Femur (tissue), 1 donor: ENCODE results near the gene TRPV5.

Experiments used
- DNase-seq: peaks from one replicate; pipeline ENCODE4 v3.0.0-alpha.2; 2017

The TRPV5 gene

DNA sequence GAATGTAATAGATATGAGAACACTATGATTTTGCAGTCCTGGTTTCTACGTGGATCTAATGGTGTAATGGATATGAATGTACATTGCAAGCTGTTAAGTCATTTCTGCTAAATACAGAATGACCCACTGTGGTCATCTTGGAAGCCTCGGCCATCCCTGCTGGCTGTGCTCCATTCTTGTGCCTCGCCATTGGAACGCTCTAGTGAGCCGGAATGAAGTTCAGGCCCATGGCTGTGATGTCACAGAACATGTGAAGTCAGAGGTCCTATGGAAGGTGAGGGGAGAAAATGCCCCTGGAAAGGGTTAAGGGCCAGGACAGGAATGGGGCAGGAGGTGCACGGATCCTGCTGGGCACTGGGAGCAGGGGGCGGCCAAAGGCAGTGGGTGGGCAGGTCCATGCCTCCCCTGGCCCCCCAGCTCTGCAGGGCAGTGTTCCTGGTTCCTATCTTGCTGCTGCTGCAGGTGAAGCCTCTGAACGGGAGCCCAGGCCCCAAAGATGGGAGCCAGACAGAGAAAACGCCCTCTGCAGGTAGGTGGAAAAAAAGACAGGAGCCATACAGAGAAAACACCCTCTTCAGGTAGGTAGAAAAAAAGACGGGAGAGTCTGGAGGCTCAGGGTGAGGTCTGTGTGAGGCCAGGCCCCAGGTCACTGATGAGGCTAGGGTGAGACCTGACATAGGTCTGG lies 5.8 kb upstream of the TRPV5 start, which contains the start of gene LLCFC1:
TSS of gene LLCFC1 (plus strand) at position 259 of the 685 bp plus-strand sequence. CDS start at position 397, 138 bp downstream.
- DNase-seq, result no peak

DNA sequence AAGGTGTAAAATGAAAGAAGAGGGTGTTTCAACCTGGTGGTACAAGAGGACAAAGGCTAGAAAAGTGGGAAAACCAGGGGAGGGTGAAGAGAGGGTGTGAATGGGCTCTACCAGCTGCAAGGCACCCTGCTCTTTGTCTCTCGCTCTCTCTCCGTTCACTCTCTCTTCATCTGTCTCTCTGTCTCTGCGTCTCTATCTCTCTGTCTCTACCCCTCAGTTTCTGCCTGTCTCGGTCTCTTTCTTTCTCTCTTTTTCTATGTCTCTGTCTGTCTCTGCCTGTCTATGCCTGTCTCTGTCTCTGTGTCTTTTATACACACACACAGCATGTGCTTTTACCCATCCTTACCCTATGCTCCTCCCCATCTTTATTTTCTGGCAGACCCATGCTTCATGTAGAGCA lies 5.1 kb upstream of the TRPV5 start:
- DNase-seq, result no peak

GRCh38 chr7:142935941-142936565 lies 2.5 kb upstream of the TRPV5 start:
- DNase-seq, result no peak

GRCh38 chr7:142934056-142934455 lies 510 bp upstream of the TRPV5 start:
- no peak for DNase-seq

DNA sequence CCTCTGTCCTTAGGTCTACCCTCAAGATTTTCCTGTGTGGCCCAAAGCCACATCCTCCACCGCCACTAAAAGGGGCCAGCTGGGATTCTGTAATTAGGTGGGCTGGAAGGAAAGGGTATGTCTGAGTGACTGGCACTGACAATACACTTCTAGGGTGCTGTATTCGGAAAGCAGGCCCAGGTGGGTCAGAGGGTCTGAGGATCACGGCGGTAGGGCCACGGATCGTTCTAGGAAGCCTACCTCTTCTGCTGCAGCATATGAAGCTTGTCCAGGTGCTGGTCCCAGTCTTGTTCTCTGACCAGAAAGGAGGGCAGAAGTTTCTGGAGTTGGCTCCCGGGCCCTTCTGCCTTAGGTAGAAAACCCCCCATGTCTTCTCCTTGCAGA lies 462 bp downstream of the TRPV5 start:
- DNase-seq, result no peak

DNA sequence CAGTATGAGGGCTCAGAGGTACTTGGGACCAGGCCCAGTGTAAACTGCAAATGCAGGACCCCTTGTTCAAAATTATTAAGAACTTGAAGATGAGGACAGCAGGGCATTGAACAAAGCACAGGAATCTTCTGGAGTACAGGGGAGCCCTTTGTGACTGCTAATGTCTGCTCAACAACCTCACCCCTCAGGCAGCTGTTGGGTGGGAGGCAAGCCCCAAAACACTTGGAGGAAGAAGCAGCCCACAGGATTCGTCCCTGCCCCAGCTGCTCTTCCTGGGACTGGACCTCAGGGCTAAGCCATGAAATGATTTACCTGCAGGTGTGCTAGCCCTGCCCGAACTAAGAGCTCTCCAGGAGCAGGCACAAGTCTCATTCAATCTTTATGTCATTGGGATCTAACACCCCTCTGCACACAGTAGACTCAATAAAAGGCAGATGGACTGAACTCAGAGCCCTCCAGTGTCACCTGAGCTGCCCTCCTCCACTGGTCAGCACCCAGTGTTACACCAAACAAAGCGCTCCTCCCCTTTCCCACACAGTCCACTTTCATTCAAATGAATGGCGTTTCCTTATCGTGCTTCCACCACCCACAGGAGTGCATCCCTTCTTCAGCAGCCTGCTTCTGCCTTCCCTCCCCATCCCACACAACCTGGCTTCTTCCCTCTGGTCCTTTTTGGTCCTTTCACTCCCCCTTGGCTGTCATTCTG lies 1.0 kb downstream of the TRPV5 start:
- DNase-seq, result no peak

DNA sequence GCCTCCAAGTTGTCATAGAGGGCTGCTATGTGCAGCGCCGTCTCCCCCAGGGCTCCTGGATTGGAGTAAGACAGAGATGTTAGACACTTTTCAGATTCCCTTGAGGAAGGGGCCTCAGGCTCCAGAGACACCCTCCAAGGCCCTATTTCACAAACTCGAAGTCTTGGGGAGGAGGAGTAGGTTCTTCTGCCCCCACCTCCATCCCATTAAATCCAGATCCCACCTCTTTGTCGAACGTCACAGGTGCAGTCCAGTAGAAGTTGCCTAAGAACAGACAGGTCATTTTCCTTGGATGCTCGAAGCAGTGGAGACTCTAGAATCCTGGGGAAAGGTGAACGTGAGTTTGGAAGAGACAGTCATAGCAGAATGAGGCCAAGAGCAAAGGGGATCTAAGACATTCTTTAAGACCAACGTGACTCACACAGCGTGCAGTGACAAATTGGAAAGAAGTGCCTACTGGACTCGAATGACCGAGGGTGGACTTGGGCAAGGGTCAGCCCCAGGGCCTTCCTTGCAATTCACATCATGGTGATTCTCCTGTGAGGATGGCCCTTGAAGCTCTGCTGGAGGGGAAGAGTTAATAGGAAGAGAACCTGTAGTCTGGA lies 3.3 kb downstream of the TRPV5 start:
- no peak for DNase-seq

DNA sequence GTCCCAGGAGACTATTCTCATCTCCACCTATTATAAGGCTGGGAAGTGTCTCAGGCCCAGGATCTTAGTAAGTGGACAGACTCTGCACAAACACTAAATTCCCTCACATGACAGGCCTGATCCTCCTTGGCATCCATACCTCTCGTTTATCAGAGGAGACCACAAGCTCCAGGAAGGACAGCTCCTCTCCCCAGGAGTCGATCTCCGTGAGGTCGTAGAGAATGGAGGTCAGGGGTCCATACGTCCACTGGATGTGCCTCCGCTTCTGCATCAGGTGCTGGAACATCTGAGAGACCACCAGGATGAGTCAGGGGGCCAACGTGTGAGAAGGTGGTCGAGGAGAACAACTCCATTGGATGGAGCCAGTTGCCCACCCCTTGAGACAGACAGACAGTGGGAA lies 5.6 kb downstream of the TRPV5 start:
- DNase-seq, result no peak

DNA sequence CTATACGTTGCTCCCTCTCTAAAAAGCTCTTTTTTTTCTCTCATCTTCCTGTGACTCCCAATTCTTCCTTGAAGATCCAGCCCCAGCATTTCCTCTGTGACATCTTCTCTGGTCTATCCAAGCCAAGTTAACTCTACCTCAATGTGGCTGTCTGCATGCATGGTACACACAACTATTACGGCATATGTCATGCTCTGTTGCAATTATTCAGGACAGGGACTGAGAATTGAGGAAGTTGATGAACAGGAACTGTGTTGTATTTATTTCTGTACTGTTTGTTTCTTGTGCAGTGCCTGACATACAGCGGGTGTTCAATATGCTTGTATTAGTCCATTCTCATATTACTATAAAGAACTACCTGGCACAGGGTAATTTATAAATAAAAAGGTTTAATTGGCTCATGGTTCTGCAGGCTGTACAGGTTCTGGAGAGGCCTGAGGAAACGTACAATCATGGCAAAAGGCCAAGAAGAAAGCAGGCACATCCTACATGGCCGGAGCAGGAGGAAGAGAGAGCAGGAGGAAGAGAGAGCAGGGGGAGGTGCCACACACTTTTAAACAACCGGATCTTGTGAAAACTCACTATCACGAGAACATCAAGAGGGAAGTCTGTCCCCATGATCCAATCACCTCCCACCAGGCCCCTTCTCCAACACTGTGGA lies 6.3 kb downstream of the TRPV5 start:
- no peak for DNase-seq

DNA sequence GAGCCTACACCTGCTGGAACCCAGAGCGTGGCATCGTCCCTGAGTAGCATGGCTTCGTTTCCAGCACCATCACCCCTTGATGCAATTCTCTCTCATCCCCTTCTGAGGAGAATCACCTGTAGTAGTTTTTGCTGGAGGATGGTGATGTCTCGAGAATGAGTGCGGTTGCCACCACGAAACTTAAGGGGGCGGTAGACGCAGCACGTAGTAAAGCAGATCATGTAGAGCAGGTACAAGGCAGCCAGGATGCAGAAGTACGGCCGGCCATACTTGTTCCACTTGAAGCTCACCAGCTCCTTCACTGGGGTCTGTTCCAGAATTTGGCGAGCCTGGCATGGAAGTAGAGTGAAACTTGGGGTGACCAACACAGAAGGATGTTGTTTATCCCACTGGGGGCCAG lies 8.1 kb downstream of the TRPV5 start:
- DNase-seq, result no peak

DNA sequence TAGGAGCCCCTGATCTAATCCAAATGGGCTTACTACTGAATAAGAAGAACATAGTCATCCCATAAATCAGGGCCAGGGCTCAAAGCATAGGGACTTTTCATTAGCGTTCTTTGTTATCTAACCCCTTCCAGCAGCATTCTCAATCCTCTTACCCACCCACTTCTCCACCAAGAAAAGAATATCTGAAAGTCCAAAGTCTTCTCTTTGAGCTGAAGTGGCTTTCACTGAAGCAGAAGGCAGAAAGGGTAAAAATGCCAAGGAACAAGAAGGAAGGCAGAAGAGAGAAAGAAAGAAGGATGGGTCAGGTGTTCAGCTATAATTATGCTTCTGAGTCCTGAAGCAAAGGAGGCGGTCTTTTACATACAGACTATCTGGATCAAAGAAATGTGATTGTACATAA lies 10.2 kb downstream of the TRPV5 start:
- DNase-seq, result no peak

- DNase-seq, result no peak
Measured at GRCh38 chr7:142919656-142920055, 13.9 kb downstream of the TRPV5 start.

GRCh38 chr7:142918901-142919300 lies 14.6 kb downstream of the TRPV5 start:
- no peak for DNase-seq

DNA sequence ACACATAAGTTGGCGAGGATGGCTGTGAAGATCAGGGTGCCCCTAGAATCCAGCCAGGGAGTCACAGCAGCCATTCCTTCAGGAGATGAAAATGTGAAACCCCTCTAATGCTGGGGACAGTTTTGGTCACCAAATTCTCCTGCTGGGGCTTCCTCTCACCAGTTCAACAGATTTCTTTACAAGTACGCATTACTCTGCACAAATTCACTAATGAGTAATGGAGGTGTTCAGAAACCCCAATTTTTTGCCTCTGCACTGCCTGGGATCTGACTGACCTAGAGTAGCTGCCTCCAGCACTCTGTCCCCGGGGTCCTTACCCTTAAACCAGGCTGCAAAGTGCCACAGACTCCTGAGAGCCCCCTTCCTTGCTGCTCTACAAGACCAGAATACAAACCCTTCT lies 16.1 kb downstream of the TRPV5 start:
- DNase-seq, result no peak

DNA sequence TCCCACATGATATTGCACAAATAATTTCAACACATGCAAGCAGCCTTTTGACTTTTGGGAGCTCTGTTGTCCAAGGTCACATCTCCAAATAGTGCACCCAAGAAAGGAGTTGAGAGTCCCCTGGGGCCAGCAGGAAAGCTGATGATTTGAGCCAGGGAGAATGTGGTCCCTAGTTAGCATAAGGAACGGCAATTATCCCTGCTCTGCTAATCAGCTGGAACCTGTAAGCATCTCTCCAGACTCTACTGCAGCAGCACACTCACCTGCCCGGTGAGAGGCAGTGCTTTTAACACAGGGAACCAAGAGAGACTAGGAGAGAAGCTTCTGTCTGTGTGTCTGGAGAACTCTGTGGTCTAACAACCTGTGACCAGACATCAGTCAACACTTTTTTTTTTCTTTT lies 17.0 kb downstream of the TRPV5 start:
- DNase-seq, result no peak

DNA sequence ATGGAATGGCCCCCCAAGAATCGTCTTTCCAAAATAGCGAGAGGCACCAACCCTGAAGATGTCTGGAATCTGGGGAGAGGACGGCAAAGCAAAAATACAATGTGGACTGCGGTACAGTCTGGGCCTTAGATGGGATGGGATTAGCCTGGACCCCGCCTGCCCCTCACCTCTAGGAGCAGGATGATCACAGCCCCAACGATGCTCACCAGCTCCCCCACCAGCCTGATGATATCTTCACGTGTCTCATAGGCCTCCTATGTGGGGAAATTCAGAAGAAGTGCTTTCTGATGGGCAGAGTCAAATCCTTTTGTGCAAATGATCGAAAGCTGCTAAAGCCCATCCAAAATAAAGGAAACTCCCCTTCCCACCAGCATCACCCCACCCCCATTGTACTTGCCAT lies 18.2 kb downstream of the TRPV5 start:
- DNase-seq, result no peak

- DNase-seq, result no peak
Measured at GRCh38 chr7:142914121-142914520, 19.4 kb downstream of the TRPV5 start.

GRCh38 chr7:142913566-142913965 lies 20.0 kb downstream of the TRPV5 start:
- no peak for DNase-seq

GRCh38 chr7:142913051-142913450 lies 20.5 kb downstream of the TRPV5 start:
- no peak for DNase-seq

- DNase-seq, result no peak
Measured at GRCh38 chr7:142910481-142910880, 23.1 kb downstream of the TRPV5 start.

DNA sequence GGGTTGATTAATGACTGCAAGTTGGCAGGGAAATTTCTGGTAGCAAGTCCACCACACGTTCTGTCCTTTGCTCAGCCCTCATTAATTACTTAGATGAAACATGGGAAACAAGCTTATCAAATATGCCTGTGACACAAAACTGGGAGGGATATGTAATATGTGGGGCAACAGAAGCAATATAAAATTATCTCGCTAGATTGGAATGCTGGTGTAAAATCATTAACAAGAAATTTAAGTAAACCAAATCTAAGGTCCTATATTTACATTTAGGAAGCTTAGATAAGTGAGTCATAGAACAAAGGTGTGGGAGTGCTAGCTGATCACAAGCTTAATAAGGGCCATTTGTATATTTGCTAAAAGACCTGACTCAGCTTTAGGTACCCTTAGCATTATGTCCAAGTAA lies 23.5 kb downstream of the TRPV5 start:
- no peak for DNase-seq

DNA sequence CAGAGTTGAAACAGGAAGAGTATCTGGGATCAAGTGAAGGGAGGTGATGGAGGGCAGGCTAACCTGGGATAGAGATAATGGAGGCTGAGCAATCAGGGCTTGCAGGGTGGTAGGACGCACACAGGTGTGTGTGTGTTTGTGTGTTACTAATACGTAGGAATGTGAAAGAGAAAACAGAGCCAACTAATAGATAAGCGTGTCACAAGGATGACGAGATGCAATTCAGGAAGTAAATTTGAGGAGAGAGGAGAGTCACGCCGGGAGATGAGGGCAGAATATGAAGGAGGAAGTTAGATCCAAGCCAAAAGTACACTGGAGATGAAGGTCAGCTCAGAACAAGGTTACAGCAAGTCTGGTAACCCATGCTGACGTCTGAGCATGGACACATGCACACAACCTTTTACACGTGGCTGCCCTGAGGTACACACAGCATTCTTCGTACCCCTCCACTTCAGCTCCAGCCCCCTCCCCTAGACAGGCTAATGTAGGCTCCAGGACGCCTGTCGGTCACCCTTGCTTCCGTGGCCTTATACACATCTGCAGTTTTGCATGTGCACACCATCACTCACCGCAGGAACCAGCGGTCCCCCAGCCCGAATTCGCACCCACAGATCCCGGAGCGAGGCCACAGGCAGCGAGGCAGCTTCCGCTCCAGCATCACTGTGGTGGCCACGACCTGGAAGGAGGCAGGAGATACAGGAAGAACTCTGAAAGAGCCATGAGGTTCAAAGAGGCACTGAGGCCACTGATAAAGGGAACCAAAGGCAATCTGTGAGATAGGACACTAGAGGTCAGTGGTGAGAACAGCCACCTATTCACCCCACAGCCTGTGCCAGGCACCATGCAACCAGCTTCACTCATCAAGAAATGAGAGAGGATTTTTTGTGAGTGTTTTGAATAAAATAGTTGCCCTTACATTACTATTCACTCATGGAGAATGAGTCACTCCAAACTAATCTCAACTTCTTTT lies 24.3 kb downstream of the TRPV5 start:
- no peak for DNase-seq
